ENCODE results near the gene LDLRAD3. TPM values are rescaled to one million over a fixed set of nuclear protein-coding genes. Genes with fewer than 3 reads are reported as not detected.

The LDLRAD3 gene
- total RNA-seq, 1 experiment from 2014 or later = 15.3 TPM

- H3K4me2 ChIP-seq (ENCODE audit: low read length) = no peak overlapping the region
- BruUV-seq (replicated peaks) = no TSS peak
- DNase-seq (no peak), ATAC-seq (no peak)
- no peaks in the 10 kb centered on the region for H3K27me3 ChIP-seq (ENCODE audit: low read length)
- ChIA-PET CTCF (no interaction called here), POLR2A (ENCODE audit: unreplicated experiment) (no interaction called here)
- no peaks in the 10 kb centered on the region for H3K36me3 ChIP-seq (ENCODE audit: low read depth, low read length)
- TF ChIP-seq EZH2phosphoT487 (IDR thresholded peaks at IDR 0.05; ENCODE audit: borderline replicate concordance, low read length) = no peak
- no peak for TF ChIP-seq EZH2 (IDR thresholded peaks at IDR 0.05; ENCODE audit: low read length, unreplicated experiment)
- no peak for TF ChIP-seq CTCF (conservative IDR thresholded peaks at IDR 0.05; ENCODE audit: low read depth, low read length)
- H3K4me3 ChIP-seq (ENCODE audit: low read length) = no peak overlapping the region
- H3K9ac ChIP-seq (ENCODE audit: low read length) = no peak overlapping the region
- H2AFZ ChIP-seq (ENCODE audit: low read length) = no peak overlapping the region
- no peaks in the 10 kb centered on the region for H3F3A ChIP-seq (ENCODE audit: low read length, unreplicated experiment)
- no peak overlapping the region for H3K27ac ChIP-seq (ENCODE audit: low read length)
- peaks cover 10% of the 10 kb centered on the region; the same call in 1 of the 2 replicates for H3K4me1 ChIP-seq (ENCODE audit: insufficient read depth, low read length)
- H4K20me1 ChIP-seq (ENCODE audit: low read length) = no peaks in the 10 kb centered on the region
- no peaks in the 10 kb centered on the region for H3K9me3 ChIP-seq (ENCODE audit: low read length)
- intact Hi-C loops (cut with micrococcal nuclease) = no loop called here
- H3K79me2 ChIP-seq (ENCODE audit: low read length) = no peaks in the 10 kb centered on the region
- H3K9me2 ChIP-seq (replicated peaks; ENCODE audit: low read length) = no peaks in the 10 kb centered on the region
Measured at GRCh38 chr11:36127550-36127949, 183.7 kb downstream of the LDLRAD3 start.

DNA sequence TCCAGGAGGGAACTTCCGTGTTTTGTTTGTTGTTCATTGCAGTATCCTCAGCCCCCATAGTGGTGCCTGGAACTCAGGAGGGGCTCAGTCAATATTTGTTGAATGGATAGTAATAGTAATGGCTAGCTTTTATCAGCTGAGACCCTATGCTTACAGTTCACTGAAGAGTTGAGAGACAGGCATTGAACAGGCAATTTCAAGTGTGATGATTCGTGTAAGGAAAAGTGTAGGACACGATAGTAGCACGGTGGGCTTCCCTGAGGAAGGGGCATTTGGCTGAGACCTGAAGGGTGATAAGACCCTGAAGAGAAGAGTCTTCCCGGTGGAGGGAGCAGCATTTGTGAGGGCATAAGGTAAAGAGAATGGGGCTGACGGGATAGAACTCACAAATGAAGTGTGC is 186.1 kb downstream of the LDLRAD3 start:
- Histone ChIP-seq H3K4me2 (ENCODE audit: low read length) (no peak overlapping the region), H3K9me2 (replicated peaks; ENCODE audit: low read length) (no peaks in the 10 kb centered on the region), H2AFZ (ENCODE audit: low read length) (no peak overlapping the region), H3F3A (ENCODE audit: low read length, unreplicated experiment) (no peaks in the 10 kb centered on the region), H3K4me1 (ENCODE audit: insufficient read depth, low read length) (peaks cover 11% of the 10 kb centered on the region), H3K9me3 (ENCODE audit: low read length) (no peaks in the 10 kb centered on the region), H3K27me3 (ENCODE audit: low read length) (no peaks in the 10 kb centered on the region), H3K36me3 (ENCODE audit: low read depth, low read length) (no peaks in the 10 kb centered on the region), H3K9ac (ENCODE audit: low read length) (no peak overlapping the region), H3K27ac (ENCODE audit: low read length) (no peak overlapping the region), H3K4me3 (ENCODE audit: low read length) (no peak overlapping the region), H3K79me2 (ENCODE audit: low read length) (no peaks in the 10 kb centered on the region), H4K20me1 (ENCODE audit: low read length) (no peaks in the 10 kb centered on the region)
- TF ChIP-seq CTCF (conservative IDR thresholded peaks at IDR 0.05; ENCODE audit: low read depth, low read length) (no peak), EZH2 (IDR thresholded peaks at IDR 0.05; ENCODE audit: low read length, unreplicated experiment) (no peak), EZH2phosphoT487 (IDR thresholded peaks at IDR 0.05; ENCODE audit: borderline replicate concordance, low read length) (no peak)
- DNase-seq (no peak), ATAC-seq (no peak)
- no TSS peak for BruUV-seq (replicated peaks)
- POLR2A ChIA-PET (ENCODE audit: unreplicated experiment) = no interaction called here
- CTCF ChIA-PET = interaction anchor here (3.6 kb wide), 1 partner anchor 308 kb away, joined by 43 read pairs; no protein-coding TSS in a partner anchor
- intact Hi-C loops (cut with micrococcal nuclease) = loop anchor here (5.0 to 10.0 kb wide), 2 partner anchors 93 to 415 kb away; no protein-coding TSS in a partner anchor

DNA sequence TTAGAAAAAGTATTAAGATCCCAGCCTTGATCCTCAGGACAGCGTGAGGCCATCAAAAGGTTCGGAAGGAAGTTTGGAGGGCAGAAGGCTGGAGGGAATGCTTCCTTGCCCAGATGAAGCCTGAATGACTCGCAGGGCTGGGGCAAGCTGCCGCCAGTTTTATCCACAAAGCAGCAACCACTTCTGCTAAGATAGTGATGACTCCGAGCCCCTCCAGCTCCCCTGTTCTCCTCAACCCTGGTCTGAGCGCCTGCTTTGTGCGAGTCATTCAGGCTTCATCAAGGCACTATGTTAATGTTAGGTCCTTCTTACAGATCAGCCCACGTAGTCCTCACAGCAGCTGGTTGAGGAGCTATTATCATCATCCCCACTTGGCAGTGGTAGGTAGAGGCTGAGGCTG is 186.5 kb downstream of the LDLRAD3 start:
- Histone ChIP-seq H3K4me1 (ENCODE audit: insufficient read depth, low read length) (peaks cover 11% of the 10 kb centered on the region), H3K9ac (ENCODE audit: low read length) (no peak overlapping the region), H2AFZ (ENCODE audit: low read length) (no peak overlapping the region), H3F3A (ENCODE audit: low read length, unreplicated experiment) (no peaks in the 10 kb centered on the region), H3K9me3 (ENCODE audit: low read length) (no peaks in the 10 kb centered on the region), H3K79me2 (ENCODE audit: low read length) (no peaks in the 10 kb centered on the region), H3K27ac (ENCODE audit: low read length) (no peak overlapping the region), H3K4me3 (ENCODE audit: low read length) (no peak overlapping the region), H3K27me3 (ENCODE audit: low read length) (no peaks in the 10 kb centered on the region), H3K4me2 (ENCODE audit: low read length) (no peak overlapping the region), H3K36me3 (ENCODE audit: low read depth, low read length) (no peaks in the 10 kb centered on the region), H4K20me1 (ENCODE audit: low read length) (no peaks in the 10 kb centered on the region), H3K9me2 (replicated peaks; ENCODE audit: low read length) (no peaks in the 10 kb centered on the region)
- peak; percentile 59 for ATAC-seq
- no TSS peak for BruUV-seq (replicated peaks)
- TF ChIP-seq CTCF (conservative IDR thresholded peaks at IDR 0.05; ENCODE audit: low read depth, low read length) = no peak
- POLR2A ChIA-PET (ENCODE audit: unreplicated experiment) = no interaction called here
- CTCF ChIA-PET = interaction anchor here (3.6 kb wide), 1 partner anchor 308 kb away, joined by 43 read pairs; no protein-coding TSS in a partner anchor
- intact Hi-C loops (cut with micrococcal nuclease) = loop anchor here (5.0 to 10.0 kb wide), 2 partner anchors 93 to 416 kb away; no protein-coding TSS in a partner anchor
- peak; percentile 17 for DNase-seq

All from PC-3 (cell line).